HuH-7 (cell line): ENCODE data around the gene RPL3.

Experiments
- DNase-seq: peaks from one replicate; pipeline ENCODE4 v3.0.0; 2011; ENCODE audit warnings: low spot score

RPL3 gene

DNA sequence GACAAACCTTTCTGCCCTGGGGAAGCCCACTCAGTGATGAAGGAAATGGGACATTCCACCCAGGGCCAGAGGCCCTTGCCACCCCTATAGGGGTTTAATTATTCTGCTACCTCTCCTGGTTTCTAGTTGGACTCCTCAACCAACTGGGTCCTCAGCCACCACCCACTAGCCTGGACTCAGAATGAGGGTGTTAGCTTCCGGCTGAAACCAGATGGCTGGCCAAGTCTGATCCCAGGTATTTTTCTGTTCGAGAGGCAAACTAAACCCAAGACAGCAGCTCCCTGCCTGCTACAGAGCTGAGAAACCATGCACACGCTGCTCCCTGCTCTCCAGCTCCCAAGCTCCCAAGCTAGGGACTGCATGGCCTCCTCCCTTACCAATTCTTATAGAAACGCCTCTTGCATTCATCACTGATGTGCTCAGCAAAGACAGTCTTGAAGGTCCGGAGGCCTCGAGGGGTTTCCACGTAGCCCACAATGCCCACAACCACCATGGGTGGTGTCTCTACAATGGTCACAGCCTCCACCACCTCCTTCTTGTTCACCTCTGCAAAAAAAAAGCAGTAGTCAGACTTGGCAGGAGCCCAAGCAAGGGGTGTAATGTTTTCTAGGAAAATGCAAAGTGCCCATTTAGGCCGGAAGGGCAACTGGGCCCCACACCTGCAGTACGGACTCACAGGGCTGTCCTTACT is 2.2 kb downstream of the RPL3 start:
- no peak for DNase-seq

GRCh38 chr22:39316440-39317083 is 2.9 kb downstream of the RPL3 start:
- peak; percentile 69 for DNase-seq

GRCh38 chr22:39315389-39315788 is 4.0 kb downstream of the RPL3 start:
- no peak for DNase-seq

DNA sequence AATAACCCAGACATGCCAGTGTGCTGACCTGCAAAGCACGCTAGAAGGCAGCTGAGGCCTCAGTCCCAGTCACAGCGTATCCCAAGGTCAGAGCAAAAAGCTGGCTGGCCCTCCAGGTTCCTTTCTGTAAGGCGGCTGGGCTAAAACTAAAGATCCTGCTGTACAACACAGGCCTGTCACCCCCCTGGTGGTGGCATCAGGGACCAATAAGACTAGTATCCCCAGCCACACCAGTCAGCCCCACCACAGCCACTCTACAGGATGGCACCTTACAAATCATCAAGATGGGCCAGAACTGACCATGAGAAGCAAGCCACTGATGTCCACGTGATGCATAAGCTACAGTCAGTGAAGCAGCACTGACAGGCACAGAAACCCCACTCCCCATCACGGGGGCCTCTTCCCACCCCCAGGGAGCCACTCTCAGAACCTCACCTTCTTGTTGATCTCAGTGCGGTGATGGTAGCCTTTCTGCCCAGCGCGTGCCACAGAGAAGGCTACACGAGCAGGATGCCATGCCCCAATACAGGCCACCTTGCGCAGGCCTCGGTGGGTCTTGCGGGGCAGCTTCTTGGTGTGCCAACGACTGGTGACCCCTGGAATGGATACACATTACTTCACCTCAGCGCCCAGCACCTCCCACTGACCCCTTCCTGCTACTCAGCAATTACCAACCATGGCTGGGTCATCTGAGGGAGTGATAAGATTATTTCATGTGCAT is 5.0 kb downstream of the RPL3 start:
- no peak for DNase-seq

DNA sequence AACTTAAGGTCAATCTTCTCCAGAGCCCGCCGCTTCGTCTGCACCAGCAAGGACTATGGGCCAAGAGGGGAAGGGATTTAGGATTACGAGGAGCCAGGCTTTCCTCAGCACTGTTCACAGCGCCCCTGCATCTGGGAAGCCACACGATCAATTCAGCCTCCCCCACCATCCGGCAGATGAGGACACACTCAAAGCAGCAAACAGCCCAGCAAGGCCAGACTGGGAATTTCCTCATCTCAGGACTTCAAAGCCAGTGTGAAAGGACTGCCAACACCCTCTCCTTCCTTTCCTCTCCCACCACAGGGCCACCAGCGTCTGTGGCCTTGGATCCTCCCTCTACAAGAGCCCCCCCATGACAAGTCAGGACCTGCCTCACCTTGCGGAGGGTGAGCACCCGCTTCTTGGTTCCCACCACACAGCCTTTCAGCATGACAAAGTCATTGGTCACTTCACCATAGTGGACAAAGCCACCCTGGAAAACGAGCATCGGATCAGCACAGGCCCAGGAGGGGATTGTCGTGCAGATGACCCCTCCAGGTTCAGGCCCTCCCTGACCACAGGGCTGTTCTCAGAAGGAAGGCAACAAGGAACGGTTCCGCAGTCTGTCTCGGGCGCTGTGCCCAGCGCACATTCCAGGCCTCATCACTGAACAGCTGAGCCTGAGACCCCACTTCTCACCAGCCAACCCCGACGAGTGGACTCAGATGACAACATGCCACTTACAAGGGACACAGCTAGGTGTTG is 6.0 kb downstream of the RPL3 start:
- DNase-seq: no peak

- DNase-seq: no peak
Measured at GRCh38 chr22:39312410-39312809, 7.0 kb downstream of the RPL3 start.

- no peak for DNase-seq
Measured at GRCh38 chr22:39311592-39312400, 7.6 kb downstream of the RPL3 start.

DNA sequence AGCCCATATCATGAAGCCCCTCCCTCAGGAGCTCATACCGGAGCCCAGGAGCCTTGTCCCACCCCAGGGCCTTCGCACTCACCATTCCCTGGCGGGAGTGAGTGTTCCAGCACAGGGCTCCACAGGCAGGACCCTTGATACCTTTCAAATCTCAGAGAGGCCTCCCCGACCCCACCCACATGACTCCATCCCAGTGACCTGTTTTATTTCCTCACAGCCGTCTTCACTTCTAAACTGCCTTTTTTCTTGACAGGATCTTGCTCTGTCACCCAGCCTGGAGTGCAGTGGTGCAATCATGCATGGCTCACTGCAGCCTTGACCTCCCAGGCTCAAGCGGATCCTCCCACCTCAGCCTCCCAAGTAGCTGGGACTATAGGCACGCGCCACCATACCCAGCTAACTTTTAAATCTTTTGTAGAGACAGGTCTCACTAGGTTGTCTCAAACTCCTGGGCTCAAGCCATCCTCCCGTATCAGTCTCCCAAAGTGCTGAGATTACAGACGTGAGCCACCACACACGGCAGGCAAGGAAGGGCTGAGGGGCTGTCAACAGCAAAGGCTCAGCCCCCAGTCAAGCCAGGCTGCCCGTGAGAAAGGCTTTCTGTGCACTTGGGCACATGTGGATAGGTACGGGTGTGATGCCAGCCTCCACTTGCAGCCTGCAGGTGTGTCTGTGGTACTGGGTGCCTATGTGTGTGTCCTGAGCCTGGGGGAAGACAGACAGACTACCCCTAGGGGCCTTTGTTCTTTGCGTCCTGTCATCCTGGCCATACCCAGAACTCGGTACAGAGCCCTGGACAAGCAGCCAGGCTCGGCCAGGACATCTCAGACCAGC is 9.3 kb downstream of the RPL3 start:
- DNase-seq: no peak

DNA sequence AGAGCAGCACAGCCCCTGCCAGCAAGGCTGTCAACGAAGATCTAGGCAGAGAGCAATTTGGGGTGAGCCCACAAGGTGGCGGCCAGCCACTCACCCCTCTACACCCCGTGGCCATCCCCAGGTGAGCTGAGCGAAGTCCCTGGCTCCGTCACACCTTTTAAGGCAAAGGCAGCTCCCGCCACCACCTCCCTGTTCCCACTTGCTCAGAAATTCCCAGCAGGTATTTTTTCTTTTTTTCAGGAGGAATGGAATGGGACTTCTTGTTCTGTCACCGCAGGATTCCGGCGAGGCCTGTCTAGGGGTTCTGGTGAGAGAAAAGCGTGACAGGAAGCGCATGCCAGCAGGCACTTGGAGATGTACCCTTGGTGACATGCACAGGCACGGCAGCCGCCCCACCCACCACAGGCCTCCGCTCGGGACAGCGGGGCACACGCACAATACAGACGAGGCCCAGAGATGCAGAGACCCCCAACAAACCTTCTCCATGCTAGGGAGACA is 10.0 kb downstream of the RPL3 start:
- no peak for DNase-seq

DNA sequence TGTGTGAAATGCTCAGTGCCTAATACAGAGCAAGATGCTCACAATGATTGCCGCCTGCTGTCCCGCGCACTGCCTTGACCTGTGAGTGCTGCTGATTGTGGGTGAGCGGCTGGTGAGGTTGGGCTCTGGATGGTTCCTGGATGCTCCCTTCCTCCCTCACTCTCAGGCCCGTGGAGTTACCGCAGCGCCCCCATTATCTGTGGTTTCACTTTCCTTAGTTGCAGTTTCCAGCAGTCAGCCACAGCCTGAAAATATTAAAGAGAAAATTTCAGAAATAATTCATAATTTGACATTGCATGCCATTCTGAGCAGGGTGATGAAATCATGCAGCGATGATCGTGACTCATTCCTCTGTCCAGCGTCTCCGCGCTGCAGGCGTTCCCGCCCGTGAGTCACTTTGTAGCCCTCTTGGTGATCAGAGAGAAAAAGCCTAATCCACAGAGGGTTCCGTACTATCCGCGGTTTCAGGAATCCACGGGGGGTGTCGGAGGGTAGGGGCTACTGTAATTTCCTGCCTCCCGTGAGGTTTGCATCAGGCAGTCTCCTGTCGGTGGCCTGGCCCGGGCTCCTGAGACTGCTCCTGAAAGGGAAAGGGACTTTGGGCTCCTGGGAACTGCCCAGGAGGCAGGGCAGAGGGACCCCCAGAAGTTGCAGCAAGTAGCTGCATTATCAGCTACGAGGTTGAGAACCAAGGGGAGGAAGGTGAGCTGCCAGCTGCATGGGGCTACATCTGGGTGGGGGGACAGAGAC is 10.6 kb downstream of the RPL3 start:
- DNase-seq: no peak

DNA sequence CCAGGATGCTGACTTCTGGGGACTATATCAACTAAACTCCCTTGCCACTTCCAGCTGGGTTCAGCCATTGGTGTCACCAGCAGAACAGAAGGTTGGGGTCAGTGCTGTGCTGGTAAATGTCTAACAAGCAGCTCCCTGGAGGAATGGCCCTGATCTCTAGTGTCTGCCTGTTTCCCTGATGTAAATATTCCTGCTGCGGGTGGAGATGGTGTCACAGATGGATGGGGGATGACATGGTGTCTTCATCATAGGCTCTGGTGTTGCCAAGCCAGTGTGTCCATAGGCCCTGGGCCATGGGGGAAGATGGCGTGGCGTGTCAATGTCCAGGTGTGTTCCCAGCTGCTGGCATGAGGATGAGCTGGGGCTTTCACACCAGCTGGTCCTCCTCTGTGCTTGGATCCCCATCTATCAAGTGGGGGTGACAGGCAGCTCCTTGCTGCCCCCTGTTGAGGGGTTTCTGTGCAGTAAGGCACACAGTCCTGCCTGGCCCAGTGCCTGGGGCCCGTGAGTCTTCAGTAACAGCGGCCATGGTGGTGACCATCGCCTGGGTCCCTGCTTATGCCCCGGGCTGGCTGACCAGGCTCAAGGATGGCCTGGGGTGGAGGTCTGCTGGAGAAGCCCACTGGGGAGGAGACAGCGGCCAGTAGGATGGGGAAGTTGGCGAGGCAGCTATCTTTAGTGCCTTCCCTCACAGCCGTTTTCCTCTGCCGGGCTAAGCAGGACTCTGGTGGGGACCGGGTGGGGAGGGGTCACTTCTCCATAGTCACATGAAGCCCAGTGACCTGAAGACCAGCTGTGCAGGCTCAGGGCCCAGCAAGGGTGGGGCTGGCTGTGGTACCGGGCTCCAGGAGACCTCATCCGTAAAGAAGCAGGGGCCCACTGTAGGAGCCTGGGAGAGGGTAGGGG is 12.7 kb downstream of the RPL3 start:
- peak; percentile 52 for DNase-seq

- no peak for DNase-seq
Measured at GRCh38 chr22:39303892-39304671, 15.3 kb downstream of the RPL3 start.

DNA sequence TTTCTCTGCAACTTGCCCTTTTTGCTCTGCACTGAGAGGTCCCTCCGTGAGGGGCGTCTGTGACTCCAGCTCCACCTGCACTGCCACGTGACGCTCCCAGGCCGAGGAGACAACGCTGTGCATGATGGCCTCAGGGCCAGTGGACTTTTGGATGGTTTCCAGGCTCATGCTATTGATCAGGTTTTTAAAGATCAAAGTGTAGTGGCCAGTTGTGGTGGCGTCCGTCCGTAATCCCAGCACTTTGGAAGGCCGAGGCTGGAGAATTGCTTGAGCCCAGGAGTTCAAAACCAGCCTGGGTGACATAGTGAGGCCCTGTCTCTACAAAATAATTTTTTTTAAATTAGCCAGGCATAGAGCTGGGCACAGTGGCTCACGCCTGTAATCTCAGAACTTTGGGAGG is 16.1 kb downstream of the RPL3 start:
- DNase-seq: peak; percentile 58

GRCh38 chr22:39302431-39302960 is 16.9 kb downstream of the RPL3 start:
- DNase-seq: no peak

- no peak for DNase-seq
Measured at GRCh38 chr22:39301926-39302325, 17.5 kb downstream of the RPL3 start.

GRCh38 chr22:39301108-39301507 is 18.3 kb downstream of the RPL3 start:
- no peak for DNase-seq

DNA sequence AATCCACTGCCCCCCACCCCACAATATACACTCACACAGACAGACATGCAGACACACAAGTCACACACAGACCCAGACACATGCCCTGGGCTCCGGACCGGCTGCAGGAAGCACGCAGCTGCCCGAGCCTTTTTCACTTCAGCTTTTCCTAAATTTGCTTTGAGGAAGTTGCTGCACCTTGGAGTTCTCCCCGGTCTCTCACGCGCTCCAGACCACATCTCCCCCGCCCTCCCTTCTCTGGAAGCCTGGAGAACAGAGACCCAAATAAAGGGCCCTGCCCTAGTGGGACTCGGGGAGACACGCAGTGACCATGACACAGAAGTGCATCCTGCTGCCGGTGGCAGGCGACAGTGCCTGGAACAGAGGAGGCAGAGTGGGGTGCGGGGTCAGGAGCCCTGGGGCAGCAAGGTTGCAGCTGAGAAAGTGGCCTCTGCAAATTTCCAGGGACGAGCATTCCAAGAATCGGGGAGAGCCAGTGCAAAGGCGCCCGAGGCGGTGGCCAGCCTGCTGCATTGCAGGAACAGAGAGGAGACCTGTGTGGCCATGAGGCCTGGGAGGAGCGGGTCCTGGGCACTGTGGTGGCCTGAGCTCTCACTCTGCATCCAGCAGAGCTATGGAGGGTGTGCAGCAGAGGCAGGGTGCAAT is 19.1 kb downstream of the RPL3 start:
- no peak for DNase-seq
